Neural crest cell (in vitro differentiated cells): ENCODE measurements around the gene RHBDL2. TPM values are rescaled to one million over a fixed set of nuclear protein-coding genes. Genes with fewer than 3 reads are reported as not detected.

Source experiments
- DNase-seq: peaks from one replicate; pipeline ENCODE4 v3.0.0; 2021; ENCODE audit warnings: low read depth, mixed read lengths, low spot score
- H3K27ac Mint-ChIP-seq: one replicate; pipeline ENCODE4 v1.8.0; 2021; ENCODE audit warnings: mild to moderate bottlenecking, mixed read lengths; ENCODE audit not compliant: unreplicated experiment
- H3K27me3 Mint-ChIP-seq: 2 replicates; pipeline ENCODE4 v1.8.0; 2021; ENCODE audit warnings: low read depth, mild to moderate bottlenecking, mixed read lengths
- H3K36me3 Mint-ChIP-seq: 2 replicates; pipeline ENCODE4 v1.8.0; 2021; ENCODE audit warnings: low read depth, mild to moderate bottlenecking, mixed read lengths
- H3K4me1 Mint-ChIP-seq: 2 replicates; pipeline ENCODE4 v1.8.0; 2021; ENCODE audit warnings: mixed read lengths
- H3K4me3 Mint-ChIP-seq: one replicate; pipeline ENCODE4 v1.8.0; 2021; ENCODE audit warnings: mild to moderate bottlenecking, mixed read lengths
- H3K9me3 Mint-ChIP-seq: 2 replicates; pipeline ENCODE4 v1.8.0; 2021; ENCODE audit warnings: mixed read lengths
- total RNA-seq: library from RNA; stranded (reverse); gene quantifications from 2 replicates; pipeline ENCODE4 v1.2.1, GENCODE V29; 2021
- TF ChIP-seq, protein P1 (sequence below): fragments of 200-600 bp; sonication (generic); conservative IDR thresholded peaks from 2 replicates; pipeline ENCODE4 v1.5.0; 2021; ENCODE audit warnings: antibody characterized with exemption, mild to moderate bottlenecking

RHBDL2 gene
- total RNA-seq, 1 donor from 2014 or later, result not detected

DNA sequence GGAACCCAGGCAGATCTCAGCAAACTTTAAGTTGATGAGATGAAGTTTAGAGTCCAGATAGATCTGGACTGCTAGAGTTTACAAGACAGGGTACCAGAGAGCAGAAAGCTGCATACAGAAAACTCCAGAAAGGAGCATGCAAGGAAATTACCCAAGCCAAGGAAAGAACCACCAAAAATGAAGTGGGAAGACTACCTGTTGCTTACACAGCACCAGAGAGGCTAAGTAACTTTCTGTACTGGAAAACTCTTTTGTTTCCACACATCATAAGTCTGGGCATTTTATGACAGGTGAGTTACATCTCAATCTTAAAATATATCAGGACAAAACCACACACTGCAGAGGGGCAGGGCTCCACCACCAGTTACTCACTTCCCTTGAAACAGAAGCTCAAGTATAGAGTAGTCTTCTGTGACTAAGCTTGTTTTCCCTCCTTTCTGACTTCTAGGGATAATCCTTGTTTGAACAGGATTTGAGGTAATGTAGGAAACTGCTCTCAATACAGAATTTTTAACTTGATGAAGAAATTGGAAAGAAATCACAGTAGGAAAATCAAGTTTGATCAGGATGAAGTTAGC, 42.9 kb downstream of the RHBDL2 start:
- no peak for DNase-seq
- TF ChIP-seq, protein P1, sequence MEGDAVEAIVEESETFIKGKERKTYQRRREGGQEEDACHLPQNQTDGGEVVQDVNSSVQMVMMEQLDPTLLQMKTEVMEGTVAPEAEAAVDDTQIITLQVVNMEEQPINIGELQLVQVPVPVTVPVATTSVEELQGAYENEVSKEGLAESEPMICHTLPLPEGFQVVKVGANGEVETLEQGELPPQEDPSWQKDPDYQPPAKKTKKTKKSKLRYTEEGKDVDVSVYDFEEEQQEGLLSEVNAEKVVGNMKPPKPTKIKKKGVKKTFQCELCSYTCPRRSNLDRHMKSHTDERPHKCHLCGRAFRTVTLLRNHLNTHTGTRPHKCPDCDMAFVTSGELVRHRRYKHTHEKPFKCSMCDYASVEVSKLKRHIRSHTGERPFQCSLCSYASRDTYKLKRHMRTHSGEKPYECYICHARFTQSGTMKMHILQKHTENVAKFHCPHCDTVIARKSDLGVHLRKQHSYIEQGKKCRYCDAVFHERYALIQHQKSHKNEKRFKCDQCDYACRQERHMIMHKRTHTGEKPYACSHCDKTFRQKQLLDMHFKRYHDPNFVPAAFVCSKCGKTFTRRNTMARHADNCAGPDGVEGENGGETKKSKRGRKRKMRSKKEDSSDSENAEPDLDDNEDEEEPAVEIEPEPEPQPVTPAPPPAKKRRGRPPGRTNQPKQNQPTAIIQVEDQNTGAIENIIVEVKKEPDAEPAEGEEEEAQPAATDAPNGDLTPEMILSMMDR, result no peak
- Mint-ChIP-seq H3K36me3 (peaks cover 4% of the 10 kb centered on the region), H3K4me3 (no peak overlapping the region), H3K4me1 (no peaks in the 10 kb centered on the region), H3K27me3 (no peaks in the 10 kb centered on the region), H3K27ac (peak overlapping the region; percentile 23), H3K9me3 (no peaks in the 10 kb centered on the region)

DNA sequence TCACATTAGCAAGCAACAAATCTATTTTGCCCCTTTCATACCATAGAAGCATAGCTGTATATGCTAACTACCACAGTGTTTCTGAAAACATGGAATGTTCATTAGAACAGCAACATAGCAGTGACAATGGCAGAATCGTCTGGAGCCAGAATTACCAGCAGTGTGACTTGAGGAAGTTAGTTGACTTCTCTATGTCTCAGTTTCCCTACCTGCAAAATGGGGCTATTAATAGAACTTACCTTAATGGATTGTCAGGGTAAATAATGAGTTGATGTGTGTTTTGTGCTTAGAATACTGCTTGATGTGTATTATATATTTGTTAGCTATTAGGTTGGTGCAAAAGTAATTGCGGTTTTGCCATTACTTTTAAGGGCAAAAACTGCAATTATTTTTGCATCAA, 45.5 kb downstream of the RHBDL2 start:
- no peak overlapping the region for H3K4me3 Mint-ChIP-seq
- no peak overlapping the region for H3K27ac Mint-ChIP-seq
- no peaks in the 10 kb centered on the region for H3K9me3 Mint-ChIP-seq
- TF ChIP-seq, protein P1, result no peak
- no peak for DNase-seq
- H3K27me3 Mint-ChIP-seq, result no peaks in the 10 kb centered on the region
- no peaks in the 10 kb centered on the region for H3K4me1 Mint-ChIP-seq
- H3K36me3 Mint-ChIP-seq, result no peaks in the 10 kb centered on the region

DNA sequence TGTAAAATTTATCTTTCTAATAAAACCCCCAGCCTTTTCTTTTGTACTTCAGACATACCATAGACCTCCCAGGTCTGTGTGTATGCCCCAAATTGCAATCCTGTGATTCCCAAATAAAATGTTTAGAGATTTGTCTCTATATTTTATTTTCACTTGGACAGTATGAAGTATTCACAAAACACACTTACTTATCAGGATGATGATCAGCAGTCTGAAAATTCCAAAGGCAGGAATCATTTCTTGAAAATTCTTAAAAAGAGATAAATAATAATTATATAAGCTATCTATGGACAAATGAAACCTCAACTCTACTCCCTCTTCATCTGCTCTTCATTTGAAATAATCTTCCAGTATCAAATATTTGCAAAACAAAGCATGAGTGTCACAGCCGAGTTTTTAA, 48.7 kb downstream of the RHBDL2 start:
- Mint-ChIP-seq H3K36me3 (no peaks in the 10 kb centered on the region), H3K9me3 (no peaks in the 10 kb centered on the region), H3K27ac (no peak overlapping the region), H3K27me3 (no peaks in the 10 kb centered on the region), H3K4me3 (no peak overlapping the region), H3K4me1 (no peaks in the 10 kb centered on the region)
- TF ChIP-seq, protein P1, result no peak
- DNase-seq, result no peak

DNA sequence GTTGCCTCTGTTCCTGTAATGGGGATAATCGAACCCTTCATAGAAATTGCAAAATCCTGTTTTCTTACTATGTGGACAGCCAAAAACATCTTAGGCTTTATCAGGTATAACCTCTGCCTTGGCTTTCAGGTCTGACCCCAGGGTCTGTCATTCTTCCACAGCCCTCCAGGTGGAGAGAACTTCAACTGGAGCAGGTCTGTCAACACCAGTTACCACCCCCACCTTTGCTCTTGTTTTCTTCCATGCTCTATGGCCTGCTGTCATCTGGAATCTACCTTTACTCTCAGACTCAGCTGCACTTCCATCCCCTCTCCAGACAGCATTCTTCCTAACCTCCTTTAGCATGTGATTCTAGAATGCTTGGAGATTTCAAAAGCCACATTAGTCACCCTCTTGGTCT, 49.9 kb downstream of the RHBDL2 start:
- TF ChIP-seq, protein P1, result peak; percentile 23
- H3K4me1 Mint-ChIP-seq, result no peaks in the 10 kb centered on the region
- no peak overlapping the region for H3K4me3 Mint-ChIP-seq
- H3K27me3 Mint-ChIP-seq, result no peaks in the 10 kb centered on the region
- no peaks in the 10 kb centered on the region for H3K36me3 Mint-ChIP-seq
- no peak overlapping the region for H3K27ac Mint-ChIP-seq
- no peak for DNase-seq
- no peaks in the 10 kb centered on the region for H3K9me3 Mint-ChIP-seq

DNA sequence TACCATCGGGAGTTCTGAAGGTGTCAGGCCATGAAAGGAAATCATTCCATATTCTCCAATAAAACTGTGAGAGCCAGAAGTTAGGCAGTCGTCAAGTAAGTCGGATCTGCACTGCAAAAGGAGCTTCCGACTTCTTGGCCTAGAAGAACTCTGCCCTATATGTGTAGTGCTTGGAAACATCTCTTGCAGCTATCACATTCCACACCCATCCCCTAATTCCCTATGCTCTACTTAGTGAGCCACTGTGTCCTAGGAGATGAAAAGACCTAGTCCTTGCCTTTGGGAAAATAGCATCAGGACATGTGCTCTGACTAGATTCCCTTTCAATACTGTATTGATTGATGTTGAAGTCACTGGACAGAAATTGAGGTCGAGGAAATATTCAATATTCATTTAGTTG, 52.0 kb downstream of the RHBDL2 start:
- H3K4me1 Mint-ChIP-seq, result no peaks in the 10 kb centered on the region
- H3K27me3 Mint-ChIP-seq, result no peaks in the 10 kb centered on the region
- H3K4me3 Mint-ChIP-seq, result no peak overlapping the region
- no peak for DNase-seq
- no peaks in the 10 kb centered on the region for H3K9me3 Mint-ChIP-seq
- H3K27ac Mint-ChIP-seq, result no peak overlapping the region
- no peaks in the 10 kb centered on the region for H3K36me3 Mint-ChIP-seq
- TF ChIP-seq, protein P1, result no peak
